Activated B cell treated with CpG ODN at 0.5 μM for 24 hours (primary cell): ENCODE measurements around the gene SPATA6. TPM values are rescaled to one million over a fixed set of nuclear protein-coding genes. Genes with fewer than 3 reads are reported as not detected.

Experiments used
- ATAC-seq: fragments of 200-7000 bp; cut with Tn5 transposase; one replicate; pipeline ENCODE4 v1.10.0; 2021; ENCODE audit warnings: low read depth, mild to moderate bottlenecking, moderate library complexity
- CTCF ChIA-PET: fragments of 350-600 bp; sonication (Branson Sonifier 250); formaldehyde crosslinking; loops from one replicate; lab custom pipeline; 2021; ENCODE audit warnings: antibody characterized with exemption; lab: Charles Lee
- POLR2A ChIA-PET: fragments of 350-600 bp; sonication (Branson Sonifier 250); formaldehyde crosslinking; loops from one replicate; lab custom pipeline; 2021; ENCODE audit warnings: antibody characterized with exemption; lab: Charles Lee
- DNase-seq: peaks from one replicate; pipeline ENCODE4 v3.0.0; 2022
- H3K27ac Mint-ChIP-seq: one replicate; pipeline ENCODE4 v1.8.0; 2020; ENCODE audit warnings: mixed read lengths
- H3K27me3 Mint-ChIP-seq: one replicate; pipeline ENCODE4 v1.8.0; 2021; ENCODE audit warnings: mixed read lengths
- H3K36me3 Mint-ChIP-seq: one replicate; pipeline ENCODE4 v1.8.0; 2021; ENCODE audit warnings: low read depth, mixed read lengths
- H3K4me1 Mint-ChIP-seq: one replicate; pipeline ENCODE4 v1.8.0; 2021; ENCODE audit warnings: mixed read lengths
- H3K4me3 Mint-ChIP-seq: one replicate; pipeline ENCODE4 v1.8.0; 2020; ENCODE audit warnings: mild to moderate bottlenecking, mixed read lengths
- H3K9me3 Mint-ChIP-seq: one replicate; pipeline ENCODE4 v1.8.0; 2020; ENCODE audit warnings: mixed read lengths
- intact Hi-C: fragments of 100-400 bp; cut with micrococcal nuclease; formaldehyde crosslinking; loops from one replicate; pipeline ENCODE4 v1.15.1; 2024
- total RNA-seq: library from RNA; stranded (reverse); gene quantifications from 2 replicates; pipeline ENCODE4 v1.2.3, GENCODE V29; 2022
- TF ChIP-seq, protein P1 (sequence below): fragments of 200-600 bp; IDR thresholded peaks from one replicate; pipeline ENCODE4 v1.8.0; 2022; ENCODE audit warnings: antibody characterized with exemption, mild to moderate bottlenecking

SPATA6 gene
- total RNA-seq, 1 donor from 2014 or later = 4.2 TPM

DNA sequence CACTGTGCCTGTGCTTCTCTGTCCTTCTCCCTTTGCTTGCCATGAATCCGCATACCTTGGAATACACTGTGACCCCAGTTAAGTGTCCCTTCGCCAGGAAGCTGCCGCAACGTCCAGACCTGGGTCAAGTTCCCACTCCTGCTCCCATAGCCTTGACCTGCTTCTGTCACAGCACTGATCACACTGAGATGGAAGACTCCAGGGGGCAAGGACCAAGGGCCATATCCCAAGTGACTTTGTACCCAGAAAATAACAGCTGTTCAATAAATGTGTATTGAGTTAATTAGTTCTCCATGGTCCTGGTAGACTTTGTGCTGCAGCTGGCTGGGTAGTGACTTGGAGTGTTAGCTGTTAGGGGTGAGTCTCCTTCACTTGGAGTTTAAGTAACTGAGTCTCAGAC lies 223.6 kb downstream of the SPATA6 start:
- no peaks in the 10 kb centered on the region for H3K27me3 Mint-ChIP-seq
- ATAC-seq (no peak), DNase-seq (no peak)
- H3K36me3 Mint-ChIP-seq = no peaks in the 10 kb centered on the region
- CTCF ChIA-PET = no interaction called here
- H3K27ac Mint-ChIP-seq = no peak overlapping the region
- H3K9me3 Mint-ChIP-seq = peaks cover 3% of the 10 kb centered on the region
- intact Hi-C loops = no loop called here
- POLR2A ChIA-PET = no interaction called here
- H3K4me1 Mint-ChIP-seq = peaks cover 29% of the 10 kb centered on the region
- TF ChIP-seq, protein P1, sequence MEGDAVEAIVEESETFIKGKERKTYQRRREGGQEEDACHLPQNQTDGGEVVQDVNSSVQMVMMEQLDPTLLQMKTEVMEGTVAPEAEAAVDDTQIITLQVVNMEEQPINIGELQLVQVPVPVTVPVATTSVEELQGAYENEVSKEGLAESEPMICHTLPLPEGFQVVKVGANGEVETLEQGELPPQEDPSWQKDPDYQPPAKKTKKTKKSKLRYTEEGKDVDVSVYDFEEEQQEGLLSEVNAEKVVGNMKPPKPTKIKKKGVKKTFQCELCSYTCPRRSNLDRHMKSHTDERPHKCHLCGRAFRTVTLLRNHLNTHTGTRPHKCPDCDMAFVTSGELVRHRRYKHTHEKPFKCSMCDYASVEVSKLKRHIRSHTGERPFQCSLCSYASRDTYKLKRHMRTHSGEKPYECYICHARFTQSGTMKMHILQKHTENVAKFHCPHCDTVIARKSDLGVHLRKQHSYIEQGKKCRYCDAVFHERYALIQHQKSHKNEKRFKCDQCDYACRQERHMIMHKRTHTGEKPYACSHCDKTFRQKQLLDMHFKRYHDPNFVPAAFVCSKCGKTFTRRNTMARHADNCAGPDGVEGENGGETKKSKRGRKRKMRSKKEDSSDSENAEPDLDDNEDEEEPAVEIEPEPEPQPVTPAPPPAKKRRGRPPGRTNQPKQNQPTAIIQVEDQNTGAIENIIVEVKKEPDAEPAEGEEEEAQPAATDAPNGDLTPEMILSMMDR = no peak
- no peak overlapping the region for H3K4me3 Mint-ChIP-seq

GRCh38 chr1:48246727-48247126 lies 225.3 kb downstream of the SPATA6 start:
- no peak for DNase-seq
- ATAC-seq = no peak
- ChIA-PET POLR2A (no interaction called here), CTCF (no interaction called here)
- no peaks in the 10 kb centered on the region for H3K36me3 Mint-ChIP-seq
- peaks cover 33% of the 10 kb centered on the region for H3K4me1 Mint-ChIP-seq
- no peak overlapping the region for H3K4me3 Mint-ChIP-seq
- H3K9me3 Mint-ChIP-seq = peaks cover 3% of the 10 kb centered on the region
- TF ChIP-seq, protein P1 = no peak
- intact Hi-C loops = no loop called here
- H3K27ac Mint-ChIP-seq = no peak overlapping the region
- no peaks in the 10 kb centered on the region for H3K27me3 Mint-ChIP-seq

Other genes with a start within 250 kb of the SPATA6 start
- not detected in 2 replicates for gene SLC5A9, start 249.5 kb downstream of the SPATA6 start, total RNA-seq